HepG2 (cell line): Measurements from ENCODE around the gene KRTAP12-2. TPM values are rescaled to one million over a fixed set of nuclear protein-coding genes. Genes with fewer than 3 reads are reported as not detected.

Experiments
- FOXO1 ChIP-seq: sonication (generic); formaldehyde crosslinking; IDR thresholded peaks from 2 replicates; pipeline ENCODE4 v1.4.0; 2020; ENCODE audit warnings: missing genetic modification reagents
- GABPB1 ChIP-seq: IDR thresholded peaks from 2 replicates; pipeline ENCODE4 v1.6.1; 2016; ENCODE audit warnings: mild to moderate bottlenecking, missing genetic modification reagents, moderate library complexity, missing compliant biosample characterization
- HHEX ChIP-seq: IDR thresholded peaks from 2 replicates; pipeline ENCODE4 v1.6.1; 2016; ENCODE audit warnings: control low read depth
- MTF1 ChIP-seq: sonication (generic); formaldehyde crosslinking; IDR thresholded peaks from 2 replicates; pipeline ENCODE4 v1.5.0; 2020; ENCODE audit warnings: missing genetic modification reagents
- MYNN ChIP-seq: sonication (generic); formaldehyde crosslinking; IDR thresholded peaks from 2 replicates; pipeline ENCODE4 v1.4.0; 2020; ENCODE audit warnings: mild to moderate bottlenecking, low read depth, missing genetic modification reagents
- REXO4 ChIP-seq: sonication (generic); formaldehyde crosslinking; IDR thresholded peaks from 2 replicates; pipeline ENCODE4 v1.8.0; 2022; ENCODE audit warnings: missing genetic modification reagents, mild to moderate bottlenecking, borderline replicate concordance
- ZFX ChIP-seq: sonication (generic); formaldehyde crosslinking; IDR thresholded peaks from 2 replicates; pipeline ENCODE4 v1.4.0; 2020; ENCODE audit warnings: mild to moderate bottlenecking, low read depth, missing genetic modification reagents, moderate library complexity
- ZNF264 ChIP-seq: sonication (generic); formaldehyde crosslinking; IDR thresholded peaks from 2 replicates; pipeline ENCODE4 v1.4.0; 2020; ENCODE audit warnings: missing genetic modification reagents
- ZNF687 ChIP-seq: sonication (generic); formaldehyde crosslinking; IDR thresholded peaks from 2 replicates; pipeline ENCODE4 v1.5.1; 2020; ENCODE audit warnings: mild to moderate bottlenecking, missing genetic modification reagents, moderate library complexity
- ZNF720 ChIP-seq: sonication (generic); formaldehyde crosslinking; IDR thresholded peaks from 2 replicates; pipeline ENCODE4 v1.4.0; 2020; ENCODE audit warnings: missing genetic modification reagents
- polyA plus RNA-seq, 8 experiments: library from polyadenylated mRNA; depleted of rRNA in 3 of 8; stranded (reverse) in 7 of 8; unstranded in 1 of 8; fragments of >200 nt; fragmentation: Illumina TruSeq in 4 of 8; extraction: Trizol in 4 of 8; gene quantifications; 2 replicates each; pipeline versions ENCODE4 v1.2.1 to v1.2.3, GENCODE V29; 2011 to 2016; ENCODE audit warnings: low read depth in 4 of 8, missing spikeins in 1 of 8, mixed read lengths in 1 of 8; ENCODE audit not compliant: insufficient read depth in 1 of 8
- total RNA-seq, 5 experiments: library from RNA; depleted of rRNA; stranded (reverse); fragments of >200 nt; fragmentation: Illumina TruSeq; extraction: Trizol; gene quantifications; 2 replicates each; pipeline ENCODE4 v1.2.3, GENCODE V29; 2016; ENCODE audit warnings: low read depth in 1 of 5
- TF ChIP-seq, protein P1 (sequence below): sonication (generic); formaldehyde crosslinking; IDR thresholded peaks from 2 replicates; pipeline ENCODE4 v1.4.0; 2020; ENCODE audit warnings: missing genetic modification reagents
- TF ChIP-seq, protein P2 (sequence below), 2 experiments: sonication (generic) in 1 of 2; formaldehyde crosslinking in 1 of 2; IDR thresholded peaks; 2 replicates each; pipeline versions ENCODE4 v1.5.1 to v1.6.1; 2011 to 2020; ENCODE audit warnings: borderline replicate concordance in 1 of 2, low read depth in 1 of 2, low read length in 1 of 2, mild to moderate bottlenecking in 1 of 2, missing genetic modification reagents in 1 of 2, moderate library complexity in 1 of 2
- TF ChIP-seq, protein P3 (sequence below): sonication (generic); formaldehyde crosslinking; IDR thresholded peaks from 2 replicates; pipeline ENCODE4 v1.4.0; 2020; ENCODE audit warnings: mild to moderate bottlenecking, missing genetic modification reagents
- TF ChIP-seq, protein P4 (sequence below): sonication (generic); formaldehyde crosslinking; IDR thresholded peaks from 2 replicates; pipeline ENCODE4 v1.4.0; 2020; ENCODE audit warnings: missing genetic modification reagents
- TF ChIP-seq, protein P5 (sequence below): IDR thresholded peaks from 2 replicates; pipeline ENCODE4 v1.6.1; 2016; ENCODE audit warnings: low read depth

KRTAP12-2 gene
- total and polyA plus RNA-seq, 2 of the 13 experiments (the other 11 are each of a cell fraction or from before 2014, with no cell fraction given): not detected

DNA sequence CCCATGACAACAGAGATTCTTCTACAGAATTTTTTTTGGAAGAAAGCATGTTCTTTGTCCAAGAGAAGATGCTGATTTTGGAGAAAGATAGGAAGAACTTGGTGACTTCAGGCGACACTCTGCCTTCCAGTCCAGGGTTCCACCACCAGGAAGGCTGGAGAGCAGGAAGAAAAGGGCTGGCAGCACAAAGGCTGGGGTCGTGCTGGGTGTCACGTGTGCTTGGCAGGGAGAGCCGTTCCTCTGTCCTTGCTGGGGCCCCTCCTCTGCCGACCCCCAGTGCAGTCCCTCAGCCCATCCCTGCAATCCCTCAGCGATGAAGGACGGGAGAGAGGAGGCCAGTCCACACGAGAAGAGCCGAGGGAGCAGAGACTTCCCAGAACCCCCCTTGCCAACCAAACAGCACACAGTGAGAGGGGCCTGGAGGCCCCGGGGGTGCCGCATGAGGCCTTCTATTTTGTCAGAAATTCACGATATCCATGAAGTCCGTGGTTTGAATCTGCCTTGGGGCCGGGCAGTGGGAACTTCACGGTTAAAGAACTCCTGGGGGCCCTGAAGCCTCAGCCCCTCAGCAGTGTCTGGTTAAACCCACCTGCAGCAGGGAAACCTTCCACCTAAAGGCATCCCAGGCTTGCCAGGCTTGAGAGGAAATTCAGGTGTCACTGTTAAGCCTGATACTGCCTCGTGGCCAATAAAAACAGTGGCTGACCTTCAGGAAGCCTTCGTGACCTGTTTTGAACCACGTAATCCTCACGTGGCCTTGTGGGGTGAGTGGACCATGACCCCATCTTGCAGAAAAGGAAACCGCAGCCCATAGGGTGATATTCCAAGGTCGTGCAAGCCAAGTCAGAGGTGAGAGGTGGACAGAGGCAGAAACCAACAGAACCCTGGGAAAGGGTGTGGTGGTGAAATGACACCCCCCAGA lies 33.6 kb upstream of the KRTAP12-2 start (continued):
- TF ChIP-seq ZNF687 (peak; percentile 73), HHEX (CRISPR knock-in tag) (no peak), MTF1 (CRISPR knock-in tag) (no peak), ZFX (peak; percentile 66), GABPB1 (CRISPR knock-in tag) (peak; percentile 17; the same call in 1 of the 2 replicates), ZNF720 (CRISPR knock-in tag) (no peak), FOXO1 (CRISPR knock-in tag) (peak; percentile 39; the same call in 1 of the 2 replicates), ZNF264 (peak; percentile 81; the same call in 1 of the 2 replicates), REXO4 (CRISPR knock-in tag) (no peak), MYNN (CRISPR knock-in tag) (no peak)
- TF ChIP-seq, protein P1, sequence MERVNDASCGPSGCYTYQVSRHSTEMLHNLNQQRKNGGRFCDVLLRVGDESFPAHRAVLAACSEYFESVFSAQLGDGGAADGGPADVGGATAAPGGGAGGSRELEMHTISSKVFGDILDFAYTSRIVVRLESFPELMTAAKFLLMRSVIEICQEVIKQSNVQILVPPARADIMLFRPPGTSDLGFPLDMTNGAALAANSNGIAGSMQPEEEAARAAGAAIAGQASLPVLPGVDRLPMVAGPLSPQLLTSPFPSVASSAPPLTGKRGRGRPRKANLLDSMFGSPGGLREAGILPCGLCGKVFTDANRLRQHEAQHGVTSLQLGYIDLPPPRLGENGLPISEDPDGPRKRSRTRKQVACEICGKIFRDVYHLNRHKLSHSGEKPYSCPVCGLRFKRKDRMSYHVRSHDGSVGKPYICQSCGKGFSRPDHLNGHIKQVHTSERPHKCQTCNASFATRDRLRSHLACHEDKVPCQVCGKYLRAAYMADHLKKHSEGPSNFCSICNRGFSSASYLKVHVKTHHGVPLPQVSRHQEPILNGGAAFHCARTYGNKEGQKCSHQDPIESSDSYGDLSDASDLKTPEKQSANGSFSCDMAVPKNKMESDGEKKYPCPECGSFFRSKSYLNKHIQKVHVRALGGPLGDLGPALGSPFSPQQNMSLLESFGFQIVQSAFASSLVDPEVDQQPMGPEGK (CRISPR knock-in tag): peak; percentile 43; the same call in 1 of the 2 replicates
- TF ChIP-seq, protein P2, sequence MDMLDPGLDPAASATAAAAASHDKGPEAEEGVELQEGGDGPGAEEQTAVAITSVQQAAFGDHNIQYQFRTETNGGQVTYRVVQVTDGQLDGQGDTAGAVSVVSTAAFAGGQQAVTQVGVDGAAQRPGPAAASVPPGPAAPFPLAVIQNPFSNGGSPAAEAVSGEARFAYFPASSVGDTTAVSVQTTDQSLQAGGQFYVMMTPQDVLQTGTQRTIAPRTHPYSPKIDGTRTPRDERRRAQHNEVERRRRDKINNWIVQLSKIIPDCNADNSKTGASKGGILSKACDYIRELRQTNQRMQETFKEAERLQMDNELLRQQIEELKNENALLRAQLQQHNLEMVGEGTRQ (IDR thresholded peaks at IDR 0.05; ENCODE audit: low read depth, low read length): no peak
- TF ChIP-seq, protein P2 (CRISPR knock-in tag; IDR thresholded peaks at IDR 0.05; ENCODE audit: borderline replicate concordance): peak; percentile 70
- TF ChIP-seq, protein P3, sequence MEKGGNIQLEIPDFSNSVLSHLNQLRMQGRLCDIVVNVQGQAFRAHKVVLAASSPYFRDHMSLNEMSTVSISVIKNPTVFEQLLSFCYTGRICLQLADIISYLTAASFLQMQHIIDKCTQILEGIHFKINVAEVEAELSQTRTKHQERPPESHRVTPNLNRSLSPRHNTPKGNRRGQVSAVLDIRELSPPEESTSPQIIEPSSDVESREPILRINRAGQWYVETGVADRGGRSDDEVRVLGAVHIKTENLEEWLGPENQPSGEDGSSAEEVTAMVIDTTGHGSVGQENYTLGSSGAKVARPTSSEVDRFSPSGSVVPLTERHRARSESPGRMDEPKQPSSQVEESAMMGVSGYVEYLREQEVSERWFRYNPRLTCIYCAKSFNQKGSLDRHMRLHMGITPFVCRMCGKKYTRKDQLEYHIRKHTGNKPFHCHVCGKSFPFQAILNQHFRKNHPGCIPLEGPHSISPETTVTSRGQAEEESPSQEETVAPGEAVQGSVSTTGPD (CRISPR knock-in tag): no peak
- TF ChIP-seq, protein P4, sequence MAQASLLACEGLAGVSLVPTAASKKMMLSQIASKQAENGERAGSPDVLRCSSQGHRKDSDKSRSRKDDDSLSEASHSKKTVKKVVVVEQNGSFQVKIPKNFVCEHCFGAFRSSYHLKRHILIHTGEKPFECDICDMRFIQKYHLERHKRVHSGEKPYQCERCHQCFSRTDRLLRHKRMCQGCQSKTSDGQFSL (CRISPR knock-in tag): no peak
- TF ChIP-seq, protein P5, sequence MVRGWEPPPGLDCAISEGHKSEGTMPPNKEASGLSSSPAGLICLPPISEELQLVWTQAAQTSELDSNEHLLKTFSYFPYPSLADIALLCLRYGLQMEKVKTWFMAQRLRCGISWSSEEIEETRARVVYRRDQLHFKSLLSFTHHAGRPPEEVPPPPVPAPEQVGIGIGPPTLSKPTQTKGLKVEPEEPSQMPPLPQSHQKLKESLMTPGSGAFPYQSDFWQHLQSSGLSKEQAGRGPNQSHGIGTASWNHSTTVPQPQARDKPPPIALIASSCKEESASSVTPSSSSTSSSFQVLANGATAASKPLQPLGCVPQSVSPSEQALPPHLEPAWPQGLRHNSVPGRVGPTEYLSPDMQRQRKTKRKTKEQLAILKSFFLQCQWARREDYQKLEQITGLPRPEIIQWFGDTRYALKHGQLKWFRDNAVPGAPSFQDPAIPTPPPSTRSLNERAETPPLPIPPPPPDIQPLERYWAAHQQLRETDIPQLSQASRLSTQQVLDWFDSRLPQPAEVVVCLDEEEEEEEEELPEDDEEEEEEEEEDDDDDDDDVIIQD (CRISPR knock-in tag): peak; percentile 56; the same call in 1 of the 2 replicates
